ENCODE data around the gene MFGE8.

DNA sequence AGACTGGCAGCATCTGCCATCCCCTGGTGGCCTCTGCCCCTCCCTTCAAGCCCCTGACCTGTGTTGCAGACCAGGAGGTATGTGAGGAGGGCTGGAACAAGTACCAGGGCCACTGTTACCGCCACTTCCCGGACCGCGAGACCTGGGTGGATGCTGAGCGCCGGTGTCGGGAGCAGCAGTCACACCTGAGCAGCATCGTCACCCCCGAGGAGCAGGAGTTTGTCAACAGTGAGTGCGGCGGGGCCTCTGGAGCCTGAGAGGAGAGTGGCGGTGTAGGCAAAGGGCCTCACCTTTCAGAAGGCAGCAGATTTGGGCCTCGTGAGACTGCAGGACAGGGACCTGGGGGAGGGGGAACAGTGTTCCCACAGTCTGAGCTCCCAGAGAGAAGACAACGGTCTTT, 41.9 kb downstream of the MFGE8 start:
- TF ChIP-seq POLR2A (IDR thresholded peaks at IDR 0.05) = no peak
- TF ChIP-seq, protein P1, sequence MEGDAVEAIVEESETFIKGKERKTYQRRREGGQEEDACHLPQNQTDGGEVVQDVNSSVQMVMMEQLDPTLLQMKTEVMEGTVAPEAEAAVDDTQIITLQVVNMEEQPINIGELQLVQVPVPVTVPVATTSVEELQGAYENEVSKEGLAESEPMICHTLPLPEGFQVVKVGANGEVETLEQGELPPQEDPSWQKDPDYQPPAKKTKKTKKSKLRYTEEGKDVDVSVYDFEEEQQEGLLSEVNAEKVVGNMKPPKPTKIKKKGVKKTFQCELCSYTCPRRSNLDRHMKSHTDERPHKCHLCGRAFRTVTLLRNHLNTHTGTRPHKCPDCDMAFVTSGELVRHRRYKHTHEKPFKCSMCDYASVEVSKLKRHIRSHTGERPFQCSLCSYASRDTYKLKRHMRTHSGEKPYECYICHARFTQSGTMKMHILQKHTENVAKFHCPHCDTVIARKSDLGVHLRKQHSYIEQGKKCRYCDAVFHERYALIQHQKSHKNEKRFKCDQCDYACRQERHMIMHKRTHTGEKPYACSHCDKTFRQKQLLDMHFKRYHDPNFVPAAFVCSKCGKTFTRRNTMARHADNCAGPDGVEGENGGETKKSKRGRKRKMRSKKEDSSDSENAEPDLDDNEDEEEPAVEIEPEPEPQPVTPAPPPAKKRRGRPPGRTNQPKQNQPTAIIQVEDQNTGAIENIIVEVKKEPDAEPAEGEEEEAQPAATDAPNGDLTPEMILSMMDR (IDR thresholded peaks at IDR 0.05) = no peak
- TF ChIP-seq EP300 (IDR thresholded peaks at IDR 0.05; ENCODE audit: low read depth) = no peak

Data from transverse colon (tissue), 3 donors.